GM12878 (cell line): ENCODE results near the gene NHSL2. TPM values are rescaled to one million over a fixed set of nuclear protein-coding genes. Genes with fewer than 3 reads are reported as not detected.

Source experiments
- ATAC-seq: fragments of 200-7000 bp; cut with Tn5 transposase; 3 replicates; pipeline ENCODE4 v1.9.1; 2020; ENCODE audit warnings: mild to moderate bottlenecking, moderate library complexity
- BruUV-seq: library from RNA; stranded (reverse); fragments of 400-500 nt; replicated peaks from 2 replicates; lab custom pipeline; 2021; lab: Mats Ljungman, UMichigan
- CTCF ChIA-PET: fragments of 300-600 bp; sonication (Branson Sonifier 250); formaldehyde crosslinking; extraction: SDS; loops from one replicate; lab custom pipeline; 2021; ENCODE audit warnings: inconsistent platforms; lab: Yijun Ruan, JAX
- POLR2A ChIA-PET: fragments of 350-600 bp; formaldehyde crosslinking; extraction: SDS; loops from one replicate; lab custom pipeline; 2021; ENCODE audit warnings: inconsistent platforms; lab: Charles Lee
- RAD21 ChIA-PET: fragments of 300-600 bp; sonication (Branson Sonifier 250); formaldehyde crosslinking; loops from one replicate; lab custom pipeline; 2023; ENCODE audit warnings: antibody characterized with exemption; ENCODE audit not compliant: unreplicated experiment; lab: Charles Lee
- SMC1A ChIA-PET: fragments of 300-600 bp; sonication (Branson Sonifier 250); formaldehyde crosslinking; loops from one replicate; lab custom pipeline; 2023; ENCODE audit not compliant: unreplicated experiment, uncharacterized antibody; lab: Charles Lee
- DNase-seq: peaks from one replicate; pipeline ENCODE4 v3.0.0-alpha.2; 2011; ENCODE audit warnings: low read depth, low spot score
- FAIRE-seq: peaks from 3 replicates; lab custom pipeline; 2011; peaks lifted over from hg19 to GRCh38; lab: Jason Lieb, UNC
- H2AFZ ChIP-seq: 2 replicates; pipeline ENCODE4 v1.6.0; 2011; ENCODE audit warnings: low read depth, low read length, control low read depth; ENCODE audit not compliant: control insufficient read depth
- H3K27ac ChIP-seq: 2 replicates; pipeline ENCODE4 v1.5.1; 2011; ENCODE audit warnings: control low read depth; ENCODE audit not compliant: control insufficient read depth, insufficient read depth
- H3K27me3 ChIP-seq, 2 experiments: replicated peaks in 1 of 2; 2 replicates each; pipeline versions ENCODE4 v1.6.0 to v1.6.1; 2011; ENCODE audit warnings: low read length in 1 of 2; ENCODE audit not compliant: control insufficient read depth in 2 of 2, insufficient read depth in 2 of 2
- H3K36me3 ChIP-seq, 2 experiments: 2 replicates each; pipeline ENCODE4 v1.5.1; 2011; ENCODE audit warnings: low read length in 1 of 2; ENCODE audit not compliant: control insufficient read depth in 2 of 2, insufficient read depth in 2 of 2
- H3K4me1 ChIP-seq: 2 replicates; pipeline ENCODE4 v1.6.1; 2011; ENCODE audit warnings: mild to moderate bottlenecking, low read length, moderate library complexity, mixed read lengths; ENCODE audit not compliant: control insufficient read depth, insufficient read depth
- H3K4me2 ChIP-seq: 2 replicates; pipeline ENCODE4 v1.6.0; 2011; ENCODE audit warnings: control low read depth; ENCODE audit not compliant: control insufficient read depth, insufficient read depth
- H3K4me3 ChIP-seq: fragments of 200-600 bp; sonication (generic); 2 replicates; pipeline ENCODE4 v1.5.1; 2016
- H3K79me2 ChIP-seq: 2 replicates; pipeline ENCODE4 v1.6.0; 2011; ENCODE audit warnings: low read length; ENCODE audit not compliant: control insufficient read depth, insufficient read depth
- H3K9ac ChIP-seq: 2 replicates; pipeline ENCODE4 v1.8.0; 2011; ENCODE audit warnings: low read length, control low read depth, mixed read lengths; ENCODE audit not compliant: control insufficient read depth, insufficient read depth
- H3K9me3 ChIP-seq: replicated peaks from 3 replicates; pipeline ENCODE4 v1.5.1; 2011; ENCODE audit warnings: mild to moderate bottlenecking, low read length; ENCODE audit not compliant: control insufficient read depth, insufficient read depth
- H4K20me1 ChIP-seq: 2 replicates; pipeline ENCODE4 v1.6.0; 2011; ENCODE audit not compliant: control insufficient read depth, insufficient read depth
- BRCA1 ChIP-seq: IDR thresholded peaks from 2 replicates; pipeline ENCODE4 v1.6.1; 2011; ENCODE audit warnings: low read depth, low read length, improper control_type of control experiment
- DPF2 ChIP-seq: fragments of 450-650 bp; IDR thresholded peaks from 2 replicates; pipeline ENCODE4 v1.6.1; 2017; ENCODE audit warnings: mild to moderate bottlenecking
- EED ChIP-seq: sonication (generic); IDR thresholded peaks from 2 replicates; pipeline ENCODE4 v1.6.1; 2016; ENCODE audit warnings: antibody characterized with exemption, low read depth
- IRF4 ChIP-seq: IDR thresholded peaks from 2 replicates; pipeline ENCODE4 v1.6.1; 2011; ENCODE audit warnings: low read depth, low read length
- KDM1A ChIP-seq: fragments of 200-600 bp; sonication (generic); IDR thresholded peaks from 2 replicates; pipeline ENCODE4 v1.6.1; 2016; ENCODE audit warnings: borderline replicate concordance
- KLF5 ChIP-seq: fragments of 450-650 bp; IDR thresholded peaks from 2 replicates; pipeline ENCODE4 v1.6.1; 2014; ENCODE audit warnings: mild to moderate bottlenecking; ENCODE audit not compliant: partially characterized antibody
- PAX5 ChIP-seq: IDR thresholded peaks from 2 replicates; pipeline ENCODE4 v1.6.1; 2011; ENCODE audit warnings: low read depth, low read length, borderline replicate concordance
- PML ChIP-seq: IDR thresholded peaks from 2 replicates; pipeline ENCODE4 v1.6.1; 2012; ENCODE audit warnings: low read length, inconsistent platforms
- TARDBP ChIP-seq: IDR thresholded peaks from 2 replicates; pipeline ENCODE4 v1.6.1; 2016; ENCODE audit warnings: borderline replicate concordance
- WGBS: methylation state at CpG from one replicate; pipeline ENCODE4 v1.1.6; 2016; ENCODE audit warnings: low lambda C conversion rate; ENCODE audit not compliant: insufficient replicate concordance, insufficient coverage; ENCODE audit errors: missing lambda C conversion rate; 5-methylcytosine and 5-hydroxymethylcytosine counted together
- in situ Hi-C: fragments of 300-500 bp; cut with MboI; formaldehyde crosslinking; loops from 9 replicates; pipeline ENCODE4 v1.14.3; 2018; ENCODE audit warnings: mixed read lengths
- intact Hi-C: fragments of 100-400 bp; cut with micrococcal nuclease; formaldehyde crosslinking; loops from one replicate; pipeline ENCODE4 v1.14.2; 2022; ENCODE audit not compliant: unreplicated experiment
- polyA plus RNA-seq, 11 experiments: library from polyadenylated mRNA; depleted of rRNA in 4 of 11; unstranded in 6 of 11; stranded (reverse) in 5 of 11; fragments of >200 nt; fragmentation: Nextera tagmentation in 4 of 11; fragmentation: Illumina TruSeq in 1 of 11; extraction: Ambion mirVana in 4 of 11; extraction: Trizol in 1 of 11; gene quantifications; 1 replicate in 1 of 11; 2 replicates in 10 of 11; pipeline versions ENCODE4 v1.2.1 to v1.2.3, GENCODE V29; 2011 to 2016; ENCODE audit warnings: inconsistent platforms in 2 of 11, missing spikeins in 2 of 11, low read depth in 1 of 11
- total RNA-seq, 4 experiments: library from RNA; depleted of rRNA in 3 of 4; stranded (reverse); fragments of >200 nt in 3 of 4; fragmentation: Illumina TruSeq in 1 of 4; extraction: Trizol in 1 of 4; gene quantifications; 2 replicates each; pipeline versions ENCODE4 v1.2.1 to v1.2.3, GENCODE V29; 2013 to 2021
- TF ChIP-seq, protein P1 (sequence below): fragments of 450-650 bp; IDR thresholded peaks from 2 replicates; pipeline ENCODE4 v1.6.1; 2014; ENCODE audit warnings: mild to moderate bottlenecking
- TF ChIP-seq, protein P2 (sequence below): fragments of 450-650 bp; conservative IDR thresholded peaks from 2 replicates; pipeline ENCODE4 v1.6.1; 2017; ENCODE audit warnings: mild to moderate bottlenecking, moderate library complexity
- TF ChIP-seq, protein P3 (sequence below): fragments of 450-650 bp; IDR thresholded peaks from 2 replicates; pipeline ENCODE4 v1.6.1; 2016; ENCODE audit warnings: mild to moderate bottlenecking, moderate library complexity, borderline replicate concordance

Gene NHSL2
- total and polyA plus RNA-seq, 10 of the 15 experiments (the other 5 are each of a cell fraction or from before 2014, with no cell fraction given): 0.05 to 0.53 (median 0.07) TPM; not detected in 2

DNA sequence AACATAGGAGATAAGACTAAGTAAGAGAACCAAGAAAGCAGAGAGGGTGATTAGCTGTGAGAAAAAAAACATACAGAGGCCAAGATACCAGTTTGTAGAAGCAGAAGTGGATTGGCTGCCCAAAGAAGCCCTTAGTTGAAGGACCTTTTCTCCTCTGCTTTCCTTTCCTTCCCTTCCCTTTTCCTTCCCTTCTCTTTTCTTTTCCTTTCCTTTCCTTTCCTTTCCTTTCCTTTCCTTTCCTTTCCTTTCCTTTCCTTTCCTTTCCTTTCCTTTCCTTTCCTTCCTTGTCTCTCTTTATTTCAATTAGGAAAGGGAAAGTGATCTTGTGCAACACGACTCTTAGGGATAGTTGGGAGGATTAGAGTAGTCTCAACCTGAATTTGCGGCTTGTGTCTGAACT, 128.2 kb downstream of the NHSL2 start:
- no peak overlapping the region for H3K27ac ChIP-seq
- no peaks in the 10 kb centered on the region for H3K4me1 ChIP-seq
- DNase-seq: no peak
- H3K79me2 ChIP-seq: no peaks in the 10 kb centered on the region
- no peaks in the 10 kb centered on the region for H3K36me3 ChIP-seq
- WGBS: 28% methylated on average over 2 of the region's 2 CpGs
- ChIA-PET CTCF (no interaction called here), RAD21 (no interaction called here), POLR2A (no interaction called here), SMC1A (no interaction called here)
- no peaks in the 10 kb centered on the region for H3K27me3 ChIP-seq
- TF ChIP-seq IRF4: no peak
- no peak overlapping the region for H3K4me3 ChIP-seq
- intact Hi-C loops (no loop called here), in situ Hi-C loops (no loop called here)
- H2AFZ ChIP-seq: no peak overlapping the region
- no peak for FAIRE-seq
- ATAC-seq: no peak
- no peak overlapping the region for H3K4me2 ChIP-seq
- BruUV-seq: no TSS peak
- H4K20me1 ChIP-seq: no peaks in the 10 kb centered on the region
- no peak overlapping the region for H3K9ac ChIP-seq
- H3K9me3 ChIP-seq: no peaks in the 10 kb centered on the region; the same call in 2 of the 3 replicates

DNA sequence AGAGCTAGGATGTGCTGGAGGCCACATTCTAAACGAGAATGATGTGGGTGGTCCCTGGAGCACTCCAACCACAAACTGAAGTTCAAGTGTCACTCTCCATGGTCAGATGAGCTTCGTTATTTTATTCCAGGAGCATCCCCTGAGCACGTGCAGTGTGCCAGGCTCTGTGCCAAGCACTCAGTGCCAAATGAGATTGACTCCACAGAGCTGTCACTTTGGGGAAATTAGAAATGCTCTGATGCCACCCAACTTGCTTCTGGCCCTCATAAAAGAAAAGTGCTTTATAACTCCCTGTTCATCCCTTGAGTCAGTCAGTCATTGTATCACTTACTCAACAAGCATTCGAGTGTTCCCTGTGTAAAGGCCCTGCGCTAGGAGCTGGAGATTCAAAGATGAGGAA, 129.9 kb downstream of the NHSL2 start:
- ChIA-PET RAD21 (no interaction called here), SMC1A (no interaction called here), POLR2A (no interaction called here), CTCF (interaction anchor here (0.9 to 1.9 kb wide), 2 partner anchors 23 to 86 kb away, joined by 3 to 4 read pairs; no protein-coding TSS in a partner anchor)
- ATAC-seq (no peak), FAIRE-seq (no peak), DNase-seq (no peak)
- TF ChIP-seq EED (no peak), KLF5 (no peak), PAX5 (no peak), BRCA1 (no peak), PML (no peak), DPF2 (no peak), KDM1A (no peak), TARDBP (no peak)
- TF ChIP-seq, protein P1, sequence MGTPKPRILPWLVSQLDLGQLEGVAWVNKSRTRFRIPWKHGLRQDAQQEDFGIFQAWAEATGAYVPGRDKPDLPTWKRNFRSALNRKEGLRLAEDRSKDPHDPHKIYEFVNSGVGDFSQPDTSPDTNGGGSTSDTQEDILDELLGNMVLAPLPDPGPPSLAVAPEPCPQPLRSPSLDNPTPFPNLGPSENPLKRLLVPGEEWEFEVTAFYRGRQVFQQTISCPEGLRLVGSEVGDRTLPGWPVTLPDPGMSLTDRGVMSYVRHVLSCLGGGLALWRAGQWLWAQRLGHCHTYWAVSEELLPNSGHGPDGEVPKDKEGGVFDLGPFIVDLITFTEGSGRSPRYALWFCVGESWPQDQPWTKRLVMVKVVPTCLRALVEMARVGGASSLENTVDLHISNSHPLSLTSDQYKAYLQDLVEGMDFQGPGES: no peak
- TF ChIP-seq, protein P2, sequence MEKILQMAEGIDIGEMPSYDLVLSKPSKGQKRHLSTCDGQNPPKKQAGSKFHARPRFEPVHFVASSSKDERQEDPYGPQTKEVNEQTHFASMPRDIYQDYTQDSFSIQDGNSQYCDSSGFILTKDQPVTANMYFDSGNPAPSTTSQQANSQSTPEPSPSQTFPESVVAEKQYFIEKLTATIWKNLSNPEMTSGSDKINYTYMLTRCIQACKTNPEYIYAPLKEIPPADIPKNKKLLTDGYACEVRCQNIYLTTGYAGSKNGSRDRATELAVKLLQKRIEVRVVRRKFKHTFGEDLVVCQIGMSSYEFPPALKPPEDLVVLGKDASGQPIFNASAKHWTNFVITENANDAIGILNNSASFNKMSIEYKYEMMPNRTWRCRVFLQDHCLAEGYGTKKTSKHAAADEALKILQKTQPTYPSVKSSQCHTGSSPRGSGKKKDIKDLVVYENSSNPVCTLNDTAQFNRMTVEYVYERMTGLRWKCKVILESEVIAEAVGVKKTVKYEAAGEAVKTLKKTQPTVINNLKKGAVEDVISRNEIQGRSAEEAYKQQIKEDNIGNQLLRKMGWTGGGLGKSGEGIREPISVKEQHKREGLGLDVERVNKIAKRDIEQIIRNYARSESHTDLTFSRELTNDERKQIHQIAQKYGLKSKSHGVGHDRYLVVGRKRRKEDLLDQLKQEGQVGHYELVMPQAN: no peak
- TF ChIP-seq, protein P3, sequence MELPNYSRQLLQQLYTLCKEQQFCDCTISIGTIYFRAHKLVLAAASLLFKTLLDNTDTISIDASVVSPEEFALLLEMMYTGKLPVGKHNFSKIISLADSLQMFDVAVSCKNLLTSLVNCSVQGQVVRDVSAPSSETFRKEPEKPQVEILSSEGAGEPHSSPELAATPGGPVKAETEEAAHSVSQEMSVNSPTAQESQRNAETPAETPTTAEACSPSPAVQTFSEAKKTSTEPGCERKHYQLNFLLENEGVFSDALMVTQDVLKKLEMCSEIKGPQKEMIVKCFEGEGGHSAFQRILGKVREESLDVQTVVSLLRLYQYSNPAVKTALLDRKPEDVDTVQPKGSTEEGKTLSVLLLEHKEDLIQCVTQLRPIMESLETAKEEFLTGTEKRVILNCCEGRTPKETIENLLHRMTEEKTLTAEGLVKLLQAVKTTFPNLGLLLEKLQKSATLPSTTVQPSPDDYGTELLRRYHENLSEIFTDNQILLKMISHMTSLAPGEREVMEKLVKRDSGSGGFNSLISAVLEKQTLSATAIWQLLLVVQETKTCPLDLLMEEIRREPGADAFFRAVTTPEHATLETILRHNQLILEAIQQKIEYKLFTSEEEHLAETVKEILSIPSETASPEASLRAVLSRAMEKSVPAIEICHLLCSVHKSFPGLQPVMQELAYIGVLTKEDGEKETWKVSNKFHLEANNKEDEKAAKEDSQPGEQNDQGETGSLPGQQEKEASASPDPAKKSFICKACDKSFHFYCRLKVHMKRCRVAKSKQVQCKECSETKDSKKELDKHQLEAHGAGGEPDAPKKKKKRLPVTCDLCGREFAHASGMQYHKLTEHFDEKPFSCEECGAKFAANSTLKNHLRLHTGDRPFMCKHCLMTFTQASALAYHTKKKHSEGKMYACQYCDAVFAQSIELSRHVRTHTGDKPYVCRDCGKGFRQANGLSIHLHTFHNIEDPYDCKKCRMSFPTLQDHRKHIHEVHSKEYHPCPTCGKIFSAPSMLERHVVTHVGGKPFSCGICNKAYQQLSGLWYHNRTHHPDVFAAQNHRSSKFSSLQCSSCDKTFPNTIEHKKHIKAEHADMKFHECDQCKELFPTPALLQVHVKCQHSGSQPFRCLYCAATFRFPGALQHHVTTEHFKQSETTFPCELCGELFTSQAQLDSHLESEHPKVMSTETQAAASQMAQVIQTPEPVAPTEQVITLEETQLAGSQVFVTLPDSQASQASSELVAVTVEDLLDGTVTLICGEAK: no peak
- in situ Hi-C loops: no loop called here
- Histone ChIP-seq H3K27me3 (no peaks in the 10 kb centered on the region), H4K20me1 (no peaks in the 10 kb centered on the region), H3K79me2 (no peaks in the 10 kb centered on the region), H3K36me3 (no peaks in the 10 kb centered on the region), H3K9ac (no peak overlapping the region), H2AFZ (no peak overlapping the region), H3K4me2 (no peak overlapping the region), H3K9me3 (no peaks in the 10 kb centered on the region; the same call in 2 of the 3 replicates), H3K27ac (no peak overlapping the region), H3K4me3 (no peak overlapping the region), H3K4me1 (no peaks in the 10 kb centered on the region)
- BruUV-seq: no TSS peak
- intact Hi-C loops: no loop called here
- WGBS: 7% methylated on average over 5 of the region's 5 CpGs
